CD8-positive, alpha-beta memory T cell (primary cell): ENCODE measurements around the gene NFIX. TPM values are rescaled to one million over a fixed set of nuclear protein-coding genes. Genes with fewer than 3 reads are reported as not detected.
A peak's percentile ranks its signal among the peaks of the same experiment; 100 is the strongest.

ENCODE experiments used
- CTCF ChIA-PET: fragments of 350-600 bp; sonication (Branson Sonifier 250); formaldehyde crosslinking; loops from one replicate; lab custom pipeline; 2021; ENCODE audit warnings: antibody characterized with exemption; lab: Charles Lee
- POLR2A ChIA-PET: fragments of 350-600 bp; sonication (Branson Sonifier 250); formaldehyde crosslinking; loops from one replicate; lab custom pipeline; 2021; ENCODE audit warnings: antibody characterized with exemption; lab: Charles Lee
- DNase-seq, 5 donors: peaks; one replicate each; pipeline versions ENCODE4 v3.0.0 to v3.0.0-alpha.2; 2020 to 2022; ENCODE audit warnings: mixed read lengths in 1 of 5
- H3K27ac ChIP-seq: one replicate; pipeline ENCODE4 v1.7.0; 2013; ENCODE audit warnings: low read depth, mild to moderate bottlenecking, low read length, moderate library complexity
- H3K27me3 ChIP-seq: 2 replicates; pipeline ENCODE4 v1.7.0; 2013; ENCODE audit warnings: low read length, mild to moderate bottlenecking; ENCODE audit not compliant: insufficient read depth, poor library complexity, severe bottlenecking
- H3K36me3 ChIP-seq: 2 replicates; pipeline ENCODE4 v1.7.0; 2013; ENCODE audit warnings: mild to moderate bottlenecking, low read length, moderate library complexity; ENCODE audit not compliant: insufficient read depth
- H3K4me1 ChIP-seq: 2 replicates; pipeline ENCODE4 v1.7.0; 2013; ENCODE audit warnings: mild to moderate bottlenecking, low read length, moderate library complexity; ENCODE audit not compliant: insufficient read depth
- H3K4me3 ChIP-seq: 2 replicates; pipeline ENCODE4 v1.7.0; 2013; ENCODE audit warnings: mild to moderate bottlenecking, low read length
- H3K9me3 ChIP-seq: 2 replicates; pipeline ENCODE4 v1.7.0; 2013; ENCODE audit warnings: mild to moderate bottlenecking, low read length
- H3K27ac Mint-ChIP-seq, 8 donors: one replicate each; pipeline ENCODE4 v1.8.0; 2020 to 2021; ENCODE audit warnings: mixed read lengths in 8 of 8, mild to moderate bottlenecking in 6 of 8, inconsistent platforms in 3 of 8, moderate library complexity in 3 of 8
- H3K27me3 Mint-ChIP-seq, 2 donors: one replicate each; pipeline ENCODE4 v1.8.0; 2020 to 2021; ENCODE audit warnings: mixed read lengths in 2 of 2, mild to moderate bottlenecking in 1 of 2, moderate library complexity in 1 of 2
- H3K36me3 Mint-ChIP-seq, 3 donors: one replicate each; pipeline ENCODE4 v1.8.0; 2020 to 2021; ENCODE audit warnings: mixed read lengths in 3 of 3, inconsistent platforms in 1 of 3, mild to moderate bottlenecking in 1 of 3
- H3K4me1 Mint-ChIP-seq, 3 donors: one replicate each; pipeline ENCODE4 v1.8.0; 2020 to 2021; ENCODE audit warnings: mixed read lengths in 3 of 3, inconsistent platforms in 1 of 3, mild to moderate bottlenecking in 1 of 3
- H3K4me3 Mint-ChIP-seq, 7 donors: one replicate each; pipeline ENCODE4 v1.8.0; 2020 to 2021; ENCODE audit warnings: mixed read lengths in 7 of 7, mild to moderate bottlenecking in 6 of 7, moderate library complexity in 4 of 7, inconsistent platforms in 2 of 7
- H3K9me3 Mint-ChIP-seq, 5 donors: one replicate each; pipeline ENCODE4 v1.8.0; 2020 to 2022; ENCODE audit warnings: mixed read lengths in 5 of 5, mild to moderate bottlenecking in 3 of 5, moderate library complexity in 2 of 5, inconsistent platforms in 1 of 5
- polyA plus RNA-seq: library from polyadenylated mRNA; unstranded; fragments of 300-500 nt; fragmentation: Illumina TruSeq; gene quantifications from one replicate; pipeline ENCODE4 v1.2.3, GENCODE V29; 2021
- total RNA-seq, 2 experiments: library from RNA; stranded (reverse); gene quantifications; one replicate each; pipeline ENCODE4 v1.2.3, GENCODE V29; 2021

NFIX gene
- total and polyA plus RNA-seq, 3 experiments from 2014 or later = 0.94 to 2.8 (median 2.3) TPM

- ChIA-PET POLR2A (no interaction called here), CTCF (interaction anchor here (1.1 to 2.2 kb wide), 3 partner anchors 11 to 217 kb away, joined by 3 to 5 read pairs (median 3); partner anchors contain the start of gene NACC1)
- peaks cover 0 to 6% (median 0%) of the 10 kb centered on the region in 3 donors for H3K36me3 Mint-ChIP-seq
- H3K27me3 Mint-ChIP-seq = peaks cover 14 to 15% of the 10 kb centered on the region in 2 donors
- no peak for DNase-seq
- peaks cover 67% of the 10 kb centered on the region for H3K4me1 ChIP-seq
- no peaks in the 10 kb centered on the region for H3K36me3 ChIP-seq
- H3K9me3 Mint-ChIP-seq = peaks cover 0 to 4% (median 0%) of the 10 kb centered on the region in 5 donors
- peaks cover 6% of the 10 kb centered on the region for H3K27me3 ChIP-seq
- peak overlapping the region; percentile 70 for H3K4me3 ChIP-seq
- H3K27ac Mint-ChIP-seq = peak overlapping the region in 7 of 8 donors; percentile 22 to 86 (median 43)
- H3K4me3 Mint-ChIP-seq = peak overlapping the region; percentile 57 to 88 (median 77)
- H3K27ac ChIP-seq = peak overlapping the region; percentile 88
- no peaks in the 10 kb centered on the region for H3K9me3 ChIP-seq
- H3K4me1 Mint-ChIP-seq = peaks cover 40 to 73% (median 44%) of the 10 kb centered on the region in 3 donors
Observed at GRCh38 chr19:13101590-13102415, 106.5 kb downstream of the NFIX start.

- CTCF ChIA-PET = interaction anchor here (2.2 kb wide), 1 partner anchor 16 kb away, joined by 5 read pairs; the partner anchor contains the start of gene NACC1
- H3K27ac ChIP-seq = peak overlapping the region; percentile 88
- no peaks in the 10 kb centered on the region for H3K36me3 ChIP-seq
- DNase-seq = no peak
- Mint-ChIP-seq H3K9me3 (peaks cover 0 to 4% (median 0%) of the 10 kb centered on the region in 5 donors), H3K27me3 (peaks cover 10% of the 10 kb centered on the region in 2 donors), H3K36me3 (peaks cover 0 to 8% (median 0%) of the 10 kb centered on the region in 3 donors), H3K4me1 (peaks cover 36 to 68% (median 39%) of the 10 kb centered on the region in 3 donors), H3K4me3 (peak overlapping the region; percentile 57 to 83 (median 77)), H3K27ac (peak overlapping the region in 6 of 8 donors; percentile 22 to 66 (median 41))
- H3K4me1 ChIP-seq = peaks cover 64% of the 10 kb centered on the region
- H3K27me3 ChIP-seq = peaks cover under 1% of the 10 kb centered on the region
- no peaks in the 10 kb centered on the region for H3K9me3 ChIP-seq
- H3K4me3 ChIP-seq = peak overlapping the region; percentile 70
- POLR2A ChIA-PET = no interaction called here
Observed at GRCh38 chr19:13102416-13102665, 107.1 kb downstream of the NFIX start.

DNA sequence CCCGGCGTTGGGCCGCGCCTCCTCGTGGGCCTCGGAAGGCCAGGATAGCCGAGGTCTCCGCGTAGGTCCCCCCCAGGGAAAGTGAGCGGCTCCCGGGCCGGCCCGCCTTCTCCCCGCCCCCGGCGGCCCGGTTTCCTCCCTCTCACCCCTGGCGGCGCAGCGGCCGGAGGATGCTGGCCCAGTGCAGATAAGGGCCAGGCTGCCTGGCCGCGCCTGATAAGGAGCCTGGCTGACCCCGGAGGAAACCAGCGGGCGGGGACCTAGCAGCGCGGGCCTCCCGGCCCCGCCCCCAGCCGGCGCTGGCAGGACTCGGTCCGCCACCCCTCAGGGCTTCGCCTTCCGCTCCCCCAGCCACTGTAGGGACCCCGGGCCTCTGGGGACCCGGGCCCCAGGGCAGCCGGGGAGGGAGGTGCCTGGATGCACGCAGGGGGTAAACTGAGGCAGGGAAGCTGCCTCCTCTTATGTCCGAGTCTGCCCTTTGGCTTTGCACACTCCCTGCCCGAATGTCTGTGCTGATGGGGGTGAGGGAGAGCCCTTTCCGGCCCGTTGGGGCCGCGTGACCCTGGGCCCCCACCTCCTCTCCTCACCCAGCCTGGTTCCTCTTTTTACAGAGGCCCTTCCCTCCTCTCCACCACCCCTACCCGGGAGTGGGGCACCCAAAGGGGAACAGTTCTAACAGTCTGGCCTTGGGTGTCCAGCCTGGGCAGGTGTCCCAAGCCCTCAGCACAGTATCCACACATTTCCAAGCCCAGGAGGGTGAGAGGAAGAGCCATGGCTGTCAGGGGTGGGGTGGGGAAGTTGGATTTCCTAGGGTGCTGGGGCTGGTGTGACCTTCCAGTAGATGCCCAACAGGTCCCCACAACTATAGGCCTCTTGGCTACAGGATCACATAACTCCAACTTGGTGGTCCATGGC is 107.6 kb downstream of the NFIX start, which contains the start of gene LYL1:
Gene LYL1, minus strand, starts transcription at position 193 of the 915 bp plus-strand sequence. CDS start 1,687 bp downstream, outside the sequence.
- Histone ChIP-seq H3K27me3 (no peaks in the 10 kb centered on the region), H3K36me3 (no peaks in the 10 kb centered on the region), H3K4me1 (peaks cover 64% of the 10 kb centered on the region), H3K4me3 (peak within 1 kb of the TSS; percentile 70), H3K27ac (peak within 1 kb of the TSS; percentile 88), H3K9me3 (no peaks in the 10 kb centered on the region)
- Mint-ChIP-seq H3K27ac (peak within 1 kb of the TSS; percentile 37 to 86 (median 55)), H3K4me3 (peak within 1 kb of the TSS; percentile 68 to 92 (median 78)), H3K27me3 (peaks cover 7 to 10% of the 10 kb centered on the region in 2 donors), H3K36me3 (peaks cover 0 to 11% (median 0%) of the 10 kb centered on the region in 3 donors), H3K4me1 (peaks cover 36 to 65% (median 39%) of the 10 kb centered on the region in 3 donors), H3K9me3 (peaks cover 0 to 4% (median 0%) of the 10 kb centered on the region in 5 donors)
- ChIA-PET CTCF (interaction anchor here (2.3 to 2.6 kb wide), 4 partner anchors 12 to 126 kb away, joined by 8 to 22 read pairs (median 8); partner anchors contain the start of genes NACC1 and TRMT1), POLR2A (no interaction called here)
- DNase-seq = peak in 1 of 5 donors; percentile 41

DNA sequence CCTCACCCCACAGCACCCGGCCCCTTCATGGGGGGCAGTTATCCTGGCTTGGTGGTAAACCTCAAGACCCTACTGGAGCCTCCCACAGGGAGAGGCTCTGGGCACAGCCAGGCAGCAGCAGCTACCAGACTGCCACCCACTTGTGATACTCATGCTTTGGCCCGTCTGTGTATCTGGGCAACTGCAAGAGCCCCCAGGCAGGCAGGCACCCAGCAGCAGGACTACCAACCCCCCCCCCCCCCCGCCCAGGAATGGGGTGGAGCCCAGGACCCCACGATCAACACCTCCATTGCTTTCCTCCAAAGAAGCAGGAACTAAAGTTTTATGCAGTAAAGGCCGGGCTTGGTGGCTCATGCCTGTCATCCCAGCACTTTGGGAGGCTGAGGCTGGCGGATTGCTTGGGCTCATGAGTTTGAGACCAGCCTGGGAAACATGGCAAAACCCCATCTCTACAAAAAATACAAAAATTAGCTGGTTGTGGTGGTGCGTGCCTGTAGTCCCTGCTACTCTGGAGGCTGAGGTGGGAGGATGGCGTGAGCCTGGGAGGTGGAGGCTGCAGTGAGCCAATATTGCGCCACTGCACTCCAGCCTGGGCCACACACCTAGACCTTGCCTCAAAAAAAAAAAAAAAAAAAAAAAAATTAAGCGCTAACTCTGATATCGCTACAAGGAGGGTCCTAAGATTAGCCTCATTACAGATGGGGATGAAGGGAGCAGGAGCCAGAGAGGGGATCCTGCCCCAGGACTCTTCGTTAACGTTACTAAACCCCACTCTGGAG is 108.5 kb downstream of the NFIX start:
- Histone ChIP-seq H3K27ac (peak overlapping the region; percentile 88), H3K36me3 (no peaks in the 10 kb centered on the region), H3K4me1 (peaks cover 58% of the 10 kb centered on the region), H3K4me3 (peak overlapping the region; percentile 81), H3K27me3 (no peaks in the 10 kb centered on the region), H3K9me3 (no peaks in the 10 kb centered on the region)
- peaks cover 31 to 56% (median 34%) of the 10 kb centered on the region in 3 donors for H3K4me1 Mint-ChIP-seq
- H3K36me3 Mint-ChIP-seq = peaks cover 0 to 11% (median 0%) of the 10 kb centered on the region in 3 donors
- H3K27me3 Mint-ChIP-seq = peaks cover 0 to 8% of the 10 kb centered on the region in 2 donors
- DNase-seq = no peak
- peak overlapping the region; percentile 82 to 95 (median 90) for H3K4me3 Mint-ChIP-seq
- H3K27ac Mint-ChIP-seq = peak overlapping the region in 3 of 8 donors; percentile 43 to 79 (median 73)
- H3K9me3 Mint-ChIP-seq = peaks cover 0 to 4% (median 0%) of the 10 kb centered on the region in 5 donors
- ChIA-PET POLR2A (interaction anchor here (1.8 kb wide), 1 partner anchor 49 kb away, joined by 12 read pairs; no protein-coding TSS in a partner anchor), CTCF (interaction anchor here (0.9 to 2.6 kb wide), 12 partner anchors 8 to 138 kb away, joined by 3 to 22 read pairs (median 7); partner anchors contain the start of genes IER2, NACC1, STX10 and TRMT1)

- H3K27ac Mint-ChIP-seq = peak overlapping the region in 7 of 8 donors; percentile 73 to 93 (median 80)
- no peaks in the 10 kb centered on the region for H3K9me3 ChIP-seq
- peak; percentile 49 to 70 (median 58) for DNase-seq
- H3K36me3 ChIP-seq = no peaks in the 10 kb centered on the region
- peak overlapping the region; percentile 88 for H3K27ac ChIP-seq
- H3K27me3 ChIP-seq = no peaks in the 10 kb centered on the region
- ChIA-PET CTCF (interaction anchor here (0.9 to 2.6 kb wide), 15 partner anchors 8 to 139 kb away, joined by 3 to 22 read pairs (median 7); partner anchors contain the start of genes IER2, NACC1, STX10 and TRMT1), POLR2A (interaction anchor here (0.6 to 1.8 kb wide), 3 partner anchors 13 to 1418 kb away, joined by 3 to 12 read pairs (median 5); partner anchors contain the start of gene NACC1)
- peaks cover 0 to 4% (median 0%) of the 10 kb centered on the region in 5 donors for H3K9me3 Mint-ChIP-seq
- H3K36me3 Mint-ChIP-seq = peaks cover 0 to 14% (median 0%) of the 10 kb centered on the region in 3 donors
- peak overlapping the region; percentile 81 for H3K4me3 ChIP-seq
- peaks cover 0 to 6% of the 10 kb centered on the region in 2 donors for H3K27me3 Mint-ChIP-seq
- H3K4me1 ChIP-seq = peaks cover 53% of the 10 kb centered on the region
- H3K4me3 Mint-ChIP-seq = peak overlapping the region; percentile 82 to 95 (median 90)
- H3K4me1 Mint-ChIP-seq = peaks cover 28 to 52% (median 30%) of the 10 kb centered on the region in 3 donors
Observed at GRCh38 chr19:13104360-13104847, 109.1 kb downstream of the NFIX start.

DNA sequence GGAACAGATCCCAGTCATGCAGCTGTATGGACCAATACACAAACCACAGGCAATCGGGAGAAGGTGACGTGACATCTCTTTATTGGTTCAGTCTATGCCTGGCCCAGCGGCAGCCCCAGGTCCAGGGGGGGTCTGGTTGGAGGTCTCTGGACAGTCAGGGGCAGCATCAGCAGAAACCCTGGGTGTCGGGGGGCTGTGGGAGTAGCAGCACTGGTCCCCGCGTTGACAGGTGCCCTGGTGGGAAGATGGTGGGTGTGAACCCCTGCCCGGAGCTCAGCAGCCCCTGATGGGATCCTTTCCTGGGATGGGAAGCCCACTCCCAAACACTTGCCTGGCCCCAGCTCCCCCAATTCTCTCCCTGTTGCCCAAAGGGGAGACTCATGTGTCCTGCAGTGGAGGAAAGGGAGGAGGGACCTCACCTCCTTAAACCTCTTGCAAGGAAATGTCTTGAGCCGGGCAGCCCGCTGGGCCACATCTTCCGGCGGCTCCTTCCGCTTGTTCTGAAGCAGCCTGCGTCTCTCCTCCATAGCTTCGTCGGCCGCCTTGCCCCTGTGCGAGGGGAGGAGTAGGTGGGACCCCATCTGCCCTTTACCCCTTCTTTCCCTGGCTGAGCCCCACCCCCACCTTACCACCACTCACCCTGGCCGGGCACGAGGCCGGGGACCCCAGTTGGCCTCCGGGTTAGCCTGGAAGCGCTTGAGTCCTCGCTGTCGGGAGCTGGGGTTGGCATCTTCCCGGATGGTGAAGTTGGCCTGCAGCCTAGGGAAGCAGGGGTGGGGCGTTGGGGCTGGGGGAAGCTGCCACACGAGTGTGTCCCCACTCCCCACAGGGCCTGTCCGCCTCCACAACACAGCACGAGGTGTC is 109.8 kb downstream of the NFIX start:
- H3K27me3 ChIP-seq = no peaks in the 10 kb centered on the region
- no peak for DNase-seq
- H3K27ac ChIP-seq = peak overlapping the region; percentile 88
- Mint-ChIP-seq H3K4me1 (peaks cover 23 to 45% (median 24%) of the 10 kb centered on the region in 3 donors), H3K27ac (peak overlapping the region; percentile 73 to 93 (median 82)), H3K9me3 (peaks cover 0 to 1% (median 0%) of the 10 kb centered on the region in 5 donors), H3K4me3 (peak overlapping the region; percentile 82 to 95 (median 90)), H3K27me3 (peaks cover 0 to 2% of the 10 kb centered on the region in 2 donors), H3K36me3 (peaks cover 0 to 16% (median 0%) of the 10 kb centered on the region in 3 donors)
- no peaks in the 10 kb centered on the region for H3K36me3 ChIP-seq
- H3K9me3 ChIP-seq = no peaks in the 10 kb centered on the region
- ChIA-PET CTCF (interaction anchor here (0.9 to 2.6 kb wide), 17 partner anchors 9 to 140 kb away, joined by 3 to 22 read pairs (median 5); partner anchors contain the start of genes IER2, NACC1, STX10 and TRMT1), POLR2A (interaction anchor here (0.6 to 1.8 kb wide), 3 partner anchors 12 to 1417 kb away, joined by 3 to 12 read pairs (median 5); partner anchors contain the start of gene NACC1)
- peaks cover 47% of the 10 kb centered on the region for H3K4me1 ChIP-seq
- H3K4me3 ChIP-seq = peak overlapping the region; percentile 81
